Measurements from ENCODE around the gene UMODL1. TPM values are rescaled to one million over a fixed set of nuclear protein-coding genes. Genes with fewer than 3 reads are reported as not detected.

UMODL1 gene
- total and polyA plus RNA-seq, 2 donors from 2014 or later: 0.39 TPM; not detected in 1

GRCh38 chr21:42117229-42117966 is 46.3 kb downstream of the UMODL1 start:
- DNase-seq: peak; percentile 79 to 87 (median 82)
- Histone ChIP-seq H3K4me3 (ENCODE audit: low read length in 3 of 3) (peak overlapping the region in 1 of 3 donors; percentile 11), H3K36me3 (ENCODE audit: control insufficient read depth in 2 of 3, insufficient read depth in 3 of 3, low read length in 3 of 3) (no peaks in the 10 kb centered on the region), H3K4me1 (ENCODE audit: control insufficient read depth in 2 of 3, insufficient read depth in 2 of 3, low read depth in 1 of 3, low read length in 3 of 3) (peaks cover 0 to 2% (median 0%) of the 10 kb centered on the region in 3 donors), H3K9me3 (ENCODE audit: control insufficient read depth in 2 of 3, insufficient read depth in 1 of 3, low read length in 3 of 3) (no peaks in the 10 kb centered on the region), H3K9ac (ENCODE audit: low read length in 3 of 3) (peak overlapping the region in 1 of 3 donors; percentile 11), H3K27me3 (ENCODE audit: control insufficient read depth, insufficient read depth, low read length) (no peaks in the 10 kb centered on the region), H3K27ac (ENCODE audit: low read depth in 2 of 2, low read length in 2 of 2) (no peak overlapping the region)
- intact Hi-C loops (cut with DNase I): loop anchor here (10.0 kb wide), 1 partner anchor 293 kb away; no protein-coding TSS in a partner anchor
- FAIRE-seq: peak; percentile 13
- peak; percentile 94 for TF ChIP-seq CTCF (IDR thresholded peaks at IDR 0.05; ENCODE audit: borderline replicate concordance, extremely low read depth, insufficient read depth)

- DNase-seq: peak in 1 of 5 donors; percentile 50
- H3K27me3 ChIP-seq (ENCODE audit: control insufficient read depth, insufficient read depth, low read length): no peaks in the 10 kb centered on the region
- H3K36me3 ChIP-seq (ENCODE audit: control insufficient read depth in 2 of 3, insufficient read depth in 3 of 3, low read length in 3 of 3): no peaks in the 10 kb centered on the region
- H3K9ac ChIP-seq (ENCODE audit: low read length in 3 of 3): no peak overlapping the region
- TF ChIP-seq CTCF (IDR thresholded peaks at IDR 0.05; ENCODE audit: borderline replicate concordance, extremely low read depth, insufficient read depth): no peak
- no peak overlapping the region for H3K4me3 ChIP-seq (ENCODE audit: low read length in 3 of 3)
- no peak for FAIRE-seq
- H3K4me1 ChIP-seq (ENCODE audit: control insufficient read depth in 2 of 3, insufficient read depth in 2 of 3, low read depth in 1 of 3, low read length in 3 of 3): peaks cover 0 to 2% (median 0%) of the 10 kb centered on the region in 3 donors
- intact Hi-C loops (cut with DNase I): loop anchor here (10.0 kb wide), 1 partner anchor 293 kb away; no protein-coding TSS in a partner anchor
- no peaks in the 10 kb centered on the region for H3K9me3 ChIP-seq (ENCODE audit: control insufficient read depth in 2 of 3, insufficient read depth in 1 of 3, low read length in 3 of 3)
- no peak overlapping the region for H3K27ac ChIP-seq (ENCODE audit: low read depth in 2 of 2, low read length in 2 of 2)
Measured at GRCh38 chr21:42117967-42118780, 47.1 kb downstream of the UMODL1 start.

GRCh38 chr21:42118901-42119300 is 47.8 kb downstream of the UMODL1 start:
- peaks cover 0 to 2% (median 2%) of the 10 kb centered on the region in 3 donors for H3K4me1 ChIP-seq (ENCODE audit: control insufficient read depth in 2 of 3, insufficient read depth in 2 of 3, low read depth in 1 of 3, low read length in 3 of 3)
- no peaks in the 10 kb centered on the region for H3K36me3 ChIP-seq (ENCODE audit: control insufficient read depth in 2 of 3, insufficient read depth in 3 of 3, low read length in 3 of 3)
- H3K9ac ChIP-seq (ENCODE audit: low read length in 3 of 3): no peak overlapping the region
- H3K4me3 ChIP-seq (ENCODE audit: low read length in 3 of 3): no peak overlapping the region
- peak in 1 of 5 donors; percentile 79 for DNase-seq
- TF ChIP-seq CTCF (IDR thresholded peaks at IDR 0.05; ENCODE audit: borderline replicate concordance, extremely low read depth, insufficient read depth): no peak
- no peak overlapping the region for H3K27ac ChIP-seq (ENCODE audit: low read depth in 2 of 2, low read length in 2 of 2)
- intact Hi-C loops (cut with DNase I): loop anchor here (10.0 kb wide), 1 partner anchor 294 kb away; no protein-coding TSS in a partner anchor
- no peaks in the 10 kb centered on the region for H3K27me3 ChIP-seq (ENCODE audit: control insufficient read depth, insufficient read depth, low read length)
- H3K9me3 ChIP-seq (ENCODE audit: control insufficient read depth in 2 of 3, insufficient read depth in 1 of 3, low read length in 3 of 3): no peaks in the 10 kb centered on the region
- FAIRE-seq: no peak

Measured in kidney (tissue), 14 donors.